K562 (cell line): ENCODE results near the gene PREX1. TPM values are rescaled to one million over a fixed set of nuclear protein-coding genes. Genes with fewer than 3 reads are reported as not detected.
A peak's percentile ranks its signal among the peaks of the same experiment; 100 is the strongest.

Experiments used
- HEY1 ChIP-seq: fragments of 250-450 bp; sonication (Bioruptor Pico); IDR thresholded peaks from 2 replicates; pipeline ENCODE4 v1.5.0; 2020; ENCODE audit warnings: mild to moderate bottlenecking, moderate library complexity, borderline replicate concordance
- PCBP2 ChIP-seq: fragments of 200-400 bp; formaldehyde crosslinking; IDR thresholded peaks from 2 replicates; pipeline ENCODE4 v1.6.1; 2018; ENCODE audit warnings: low read length, low read depth, mild to moderate bottlenecking, moderate library complexity; ENCODE audit not compliant: poor library complexity, severe bottlenecking
- RAD21 ChIP-seq, 2 experiments: fragments of 250-450 bp in 1 of 2; fragments of 450-650 bp in 1 of 2; sonication (Bioruptor Pico) in 1 of 2; formaldehyde crosslinking in 1 of 2; IDR thresholded peaks in 1 of 2; conservative IDR thresholded peaks in 1 of 2; 2 replicates each; pipeline versions ENCODE4 v1.4.0 to v1.8.0; 2020 to 2022; ENCODE audit warnings: mild to moderate bottlenecking in 2 of 2, moderate library complexity in 1 of 2
- SRF ChIP-seq, 2 experiments: fragments of 250-450, 450-650 bp in 1 of 2; sonication (Bioruptor Pico) in 1 of 2; sonication (generic) in 1 of 2; formaldehyde crosslinking; IDR thresholded peaks; 2 replicates each; pipeline versions ENCODE4 v1.5.0 to v1.5.1; 2020 to 2022; ENCODE audit warnings: mild to moderate bottlenecking in 1 of 2, missing genetic modification reagents in 1 of 2
- TCF3 ChIP-seq: sonication (generic); formaldehyde crosslinking; IDR thresholded peaks from 2 replicates; pipeline ENCODE4 v1.4.0; 2020; ENCODE audit warnings: mild to moderate bottlenecking, missing genetic modification reagents
- ZNF780A ChIP-seq: fragments of 250-450 bp; sonication (Bioruptor Pico); IDR thresholded peaks from 2 replicates; pipeline ENCODE4 v1.5.0; 2021; ENCODE audit warnings: mild to moderate bottlenecking
- ZNF830 ChIP-seq: fragments of 250-450 bp; sonication (Bioruptor Pico); IDR thresholded peaks from 2 replicates; pipeline ENCODE4 v1.5.0; 2021; ENCODE audit warnings: mild to moderate bottlenecking
- polyA plus RNA-seq, 8 experiments: library from polyadenylated mRNA; depleted of rRNA in 4 of 8; stranded (reverse) in 5 of 8; unstranded in 3 of 8; fragments of >200 nt; fragmentation: Nextera tagmentation in 2 of 8; fragmentation: Illumina TruSeq in 1 of 8; extraction: Ambion mirVana in 2 of 8; extraction: Trizol in 1 of 8; gene quantifications; 2 replicates each; pipeline versions ENCODE4 v1.2.1 to v1.2.3, GENCODE V29; 2011 to 2014; ENCODE audit warnings: inconsistent platforms in 1 of 8, missing spikeins in 1 of 8
- total RNA-seq, 7 experiments: library from RNA; depleted of rRNA in 6 of 7; stranded (reverse); fragments of >200 nt in 6 of 7; fragmentation: Illumina TruSeq in 2 of 7; extraction: Trizol in 2 of 7; gene quantifications; 2 replicates each; pipeline versions ENCODE4 v1.2.1 to v1.2.3, GENCODE V29; 2011 to 2021; ENCODE audit warnings: low replicate concordance in 1 of 7
- TF ChIP-seq, protein P1 (sequence below): fragments of 250-450 bp; sonication (Bioruptor Pico); IDR thresholded peaks from 2 replicates; pipeline ENCODE4 v1.8.0; 2022; ENCODE audit warnings: inconsistent platforms, mild to moderate bottlenecking, moderate library complexity, borderline replicate concordance

Gene PREX1
- total and polyA plus RNA-seq, 9 of the 15 experiments (the other 6 are each of a cell fraction or from before 2014, with no cell fraction given): 0.37 to 10.4 (median 4.8) TPM

DNA sequence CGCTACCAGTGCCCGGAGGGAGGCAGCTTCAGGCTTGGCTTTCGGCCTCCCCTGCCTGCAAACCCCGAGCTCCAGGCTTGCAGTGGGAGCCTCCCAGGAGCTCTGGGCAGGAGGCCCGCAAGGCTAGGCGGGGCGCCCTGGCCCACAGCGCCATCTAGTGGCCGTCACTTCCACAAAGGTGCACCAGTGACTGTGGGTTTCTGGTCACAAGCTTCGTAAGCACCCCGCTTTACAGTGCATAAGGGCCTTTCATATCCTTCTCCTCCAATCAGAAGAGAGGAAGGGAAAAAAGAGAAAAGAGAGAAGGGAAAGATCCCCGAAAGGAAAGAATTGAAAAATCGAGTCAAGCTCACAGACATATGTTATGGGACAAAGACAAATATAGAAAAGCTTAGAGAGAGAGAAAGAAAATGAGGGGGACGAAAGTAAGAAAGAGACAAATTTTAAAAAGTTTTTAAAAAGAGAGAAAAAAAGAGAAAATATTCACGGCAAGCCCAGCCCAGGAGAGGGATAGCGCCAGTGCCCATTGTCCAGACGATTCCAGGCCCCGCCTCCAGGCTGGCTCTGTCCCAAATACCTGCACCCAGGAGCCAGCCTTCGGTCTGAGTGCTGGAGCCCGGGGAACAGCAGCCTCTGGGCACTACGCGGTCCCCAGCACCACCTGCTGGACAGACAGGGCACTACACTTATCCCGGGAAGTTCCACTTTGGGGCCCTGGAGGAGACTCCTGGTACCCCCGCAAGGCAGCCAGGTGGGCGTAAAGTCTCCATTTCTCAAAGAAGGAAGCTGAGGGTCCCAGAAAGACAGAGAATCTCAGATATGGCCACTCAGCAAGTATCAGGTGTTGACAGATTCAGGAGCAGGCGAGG, 207.1 kb downstream of the PREX1 start (continued):
- TF ChIP-seq TCF3 (no peak), ZNF830 (CRISPR knock-in tag) (no peak), HEY1 (no peak), SRF (CRISPR knock-in tag; IDR thresholded peaks at IDR 0.05) (peak in 1 of 2 experiments; percentile 19; a peak in 1 of 4 replicates), RAD21 (CRISPR knock-in tag; conservative IDR thresholded peaks at IDR 0.05 in 1 of 2, IDR thresholded peaks at IDR 0.05 in 1 of 2) (peak; percentile 71 to 89), ZNF780A (no peak), PCBP2 (no peak)
- TF ChIP-seq, protein P1, sequence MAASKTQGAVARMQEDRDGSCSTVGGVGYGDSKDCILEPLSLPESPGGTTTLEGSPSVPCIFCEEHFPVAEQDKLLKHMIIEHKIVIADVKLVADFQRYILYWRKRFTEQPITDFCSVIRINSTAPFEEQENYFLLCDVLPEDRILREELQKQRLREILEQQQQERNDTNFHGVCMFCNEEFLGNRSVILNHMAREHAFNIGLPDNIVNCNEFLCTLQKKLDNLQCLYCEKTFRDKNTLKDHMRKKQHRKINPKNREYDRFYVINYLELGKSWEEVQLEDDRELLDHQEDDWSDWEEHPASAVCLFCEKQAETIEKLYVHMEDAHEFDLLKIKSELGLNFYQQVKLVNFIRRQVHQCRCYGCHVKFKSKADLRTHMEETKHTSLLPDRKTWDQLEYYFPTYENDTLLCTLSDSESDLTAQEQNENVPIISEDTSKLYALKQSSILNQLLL (CRISPR knock-in tag): no peak
